Measurements from ENCODE around the gene RNASEL.

The RNASEL gene, protein sequence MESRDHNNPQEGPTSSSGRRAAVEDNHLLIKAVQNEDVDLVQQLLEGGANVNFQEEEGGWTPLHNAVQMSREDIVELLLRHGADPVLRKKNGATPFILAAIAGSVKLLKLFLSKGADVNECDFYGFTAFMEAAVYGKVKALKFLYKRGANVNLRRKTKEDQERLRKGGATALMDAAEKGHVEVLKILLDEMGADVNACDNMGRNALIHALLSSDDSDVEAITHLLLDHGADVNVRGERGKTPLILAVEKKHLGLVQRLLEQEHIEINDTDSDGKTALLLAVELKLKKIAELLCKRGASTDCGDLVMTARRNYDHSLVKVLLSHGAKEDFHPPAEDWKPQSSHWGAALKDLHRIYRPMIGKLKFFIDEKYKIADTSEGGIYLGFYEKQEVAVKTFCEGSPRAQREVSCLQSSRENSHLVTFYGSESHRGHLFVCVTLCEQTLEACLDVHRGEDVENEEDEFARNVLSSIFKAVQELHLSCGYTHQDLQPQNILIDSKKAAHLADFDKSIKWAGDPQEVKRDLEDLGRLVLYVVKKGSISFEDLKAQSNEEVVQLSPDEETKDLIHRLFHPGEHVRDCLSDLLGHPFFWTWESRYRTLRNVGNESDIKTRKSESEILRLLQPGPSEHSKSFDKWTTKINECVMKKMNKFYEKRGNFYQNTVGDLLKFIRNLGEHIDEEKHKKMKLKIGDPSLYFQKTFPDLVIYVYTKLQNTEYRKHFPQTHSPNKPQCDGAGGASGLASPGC

GRCh38 chr1:182588500-182589396, at the start of gene RNASEL:
TSS of gene RNASEL (minus strand) at chr1:182589256. CDS start at chr1:182586806, 2,450 bp downstream.
- TF ChIP-seq GATA3 (IDR thresholded peaks at IDR 0.05; ENCODE audit: low read depth, low read length) = no peak
- no peak for TF ChIP-seq GATA2 (IDR thresholded peaks at IDR 0.05; ENCODE audit: low read depth, low read length)

DNA sequence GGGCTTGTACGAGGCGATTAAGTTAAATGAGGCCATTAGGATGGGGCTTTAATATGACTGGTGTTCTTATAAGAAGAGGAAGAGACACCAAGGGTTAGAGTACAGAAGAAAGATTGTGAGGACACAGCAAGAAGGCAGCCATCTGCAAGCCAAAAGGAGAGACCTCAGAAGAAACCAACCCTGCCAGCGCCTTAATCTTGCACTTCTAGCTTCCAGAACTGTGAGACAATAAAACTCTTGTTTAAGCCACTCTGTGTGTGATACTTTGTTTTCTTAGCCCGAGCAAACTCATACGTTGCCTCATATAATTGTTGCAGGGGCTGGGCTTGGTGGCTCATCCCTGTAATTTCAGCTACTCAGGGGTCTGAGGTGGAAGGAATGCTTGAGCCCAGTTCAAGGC, 48.7 kb upstream of the RNASEL start:
- TF ChIP-seq GATA3 (IDR thresholded peaks at IDR 0.05; ENCODE audit: low read depth, low read length) = no peak
- no peak for TF ChIP-seq GATA2 (IDR thresholded peaks at IDR 0.05; ENCODE audit: low read depth, low read length)

GRCh38 chr1:182635871-182636270, 46.8 kb upstream of the RNASEL start:
- no peak for TF ChIP-seq GATA3 (IDR thresholded peaks at IDR 0.05; ENCODE audit: low read depth, low read length)
- no peak for TF ChIP-seq GATA2 (IDR thresholded peaks at IDR 0.05; ENCODE audit: low read depth, low read length)

DNA sequence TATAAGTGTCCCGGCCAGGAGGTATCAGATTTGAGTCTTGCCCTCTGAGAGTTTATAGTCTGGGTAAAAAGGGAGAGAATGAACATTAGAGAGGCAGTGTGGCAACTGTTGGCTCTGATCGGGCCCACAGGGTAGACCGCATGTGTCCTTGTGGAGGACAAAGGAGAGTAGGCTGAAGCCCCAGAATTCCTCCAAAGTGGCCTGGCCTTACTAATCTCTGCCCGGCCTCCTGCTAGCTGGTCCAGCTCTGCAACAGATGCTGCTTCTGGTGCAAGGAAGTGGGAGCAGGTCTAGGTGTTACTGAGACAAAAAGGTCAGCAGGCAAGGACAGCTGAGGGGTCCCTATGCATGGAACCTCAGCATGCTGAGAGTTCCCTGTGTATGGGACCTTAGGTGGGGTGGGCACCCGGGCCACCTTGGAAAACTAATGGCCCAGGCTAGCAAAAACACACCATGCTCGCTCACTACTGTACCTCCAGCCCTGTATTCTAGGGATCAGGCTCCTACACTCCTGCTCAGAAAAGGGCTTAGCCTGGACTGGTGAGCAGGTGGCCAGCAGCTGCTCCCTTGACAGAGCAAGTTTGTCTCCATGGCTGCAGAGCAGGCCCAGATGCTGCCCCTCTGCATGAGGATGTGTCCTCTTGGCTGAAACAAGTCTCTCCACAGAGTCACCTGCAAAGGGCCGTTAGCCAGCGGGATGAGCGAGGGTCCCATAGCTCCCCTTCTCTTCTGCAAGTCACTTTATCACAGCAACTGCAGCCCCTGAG, 45.4 kb upstream of the RNASEL start:
- TF ChIP-seq GATA2 (IDR thresholded peaks at IDR 0.05; ENCODE audit: low read depth, low read length) (no peak; the same call in 1 of the 2 replicates), GATA3 (IDR thresholded peaks at IDR 0.05; ENCODE audit: low read depth, low read length) (no peak)

DNA sequence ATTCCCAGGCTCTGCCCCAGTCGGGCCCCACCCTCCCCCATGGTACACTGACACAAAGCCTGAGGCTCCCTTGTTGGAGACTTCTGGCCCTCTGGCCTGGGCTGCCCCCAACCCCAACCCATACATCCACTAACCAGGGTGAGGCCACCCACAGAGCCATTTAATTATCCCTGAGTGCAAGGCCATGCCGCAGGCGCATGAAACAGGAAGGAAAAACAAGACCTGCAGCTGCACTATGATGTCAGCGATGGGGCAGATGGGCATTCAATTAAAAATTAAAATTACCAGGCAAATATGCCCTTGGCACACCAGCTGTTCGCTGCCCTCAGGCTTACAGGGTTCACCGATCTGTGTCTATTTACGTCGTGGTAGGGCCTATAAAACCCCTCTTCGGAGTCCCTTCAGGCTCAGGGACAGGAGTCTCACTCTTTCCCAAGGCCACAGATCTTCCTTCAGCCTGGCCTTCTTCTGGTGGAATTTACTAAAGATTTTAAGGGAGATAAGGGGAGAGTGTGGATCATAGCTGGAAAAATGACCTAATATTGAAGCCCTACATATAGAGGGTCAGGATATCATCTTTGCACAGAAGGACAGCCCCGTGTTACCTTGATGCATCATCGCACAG, 44.7 kb upstream of the RNASEL start:
- TF ChIP-seq GATA3 (IDR thresholded peaks at IDR 0.05; ENCODE audit: low read depth, low read length) = no peak
- peak; percentile 67 for TF ChIP-seq GATA2 (IDR thresholded peaks at IDR 0.05; ENCODE audit: low read depth, low read length)

GRCh38 chr1:182633031-182633430, 44.0 kb upstream of the RNASEL start:
- no peak for TF ChIP-seq GATA3 (IDR thresholded peaks at IDR 0.05; ENCODE audit: low read depth, low read length)
- no peak for TF ChIP-seq GATA2 (IDR thresholded peaks at IDR 0.05; ENCODE audit: low read depth, low read length)

GRCh38 chr1:182631954-182632353, 42.9 kb upstream of the RNASEL start:
- no peak for TF ChIP-seq GATA3 (IDR thresholded peaks at IDR 0.05; ENCODE audit: low read depth, low read length)

DNA sequence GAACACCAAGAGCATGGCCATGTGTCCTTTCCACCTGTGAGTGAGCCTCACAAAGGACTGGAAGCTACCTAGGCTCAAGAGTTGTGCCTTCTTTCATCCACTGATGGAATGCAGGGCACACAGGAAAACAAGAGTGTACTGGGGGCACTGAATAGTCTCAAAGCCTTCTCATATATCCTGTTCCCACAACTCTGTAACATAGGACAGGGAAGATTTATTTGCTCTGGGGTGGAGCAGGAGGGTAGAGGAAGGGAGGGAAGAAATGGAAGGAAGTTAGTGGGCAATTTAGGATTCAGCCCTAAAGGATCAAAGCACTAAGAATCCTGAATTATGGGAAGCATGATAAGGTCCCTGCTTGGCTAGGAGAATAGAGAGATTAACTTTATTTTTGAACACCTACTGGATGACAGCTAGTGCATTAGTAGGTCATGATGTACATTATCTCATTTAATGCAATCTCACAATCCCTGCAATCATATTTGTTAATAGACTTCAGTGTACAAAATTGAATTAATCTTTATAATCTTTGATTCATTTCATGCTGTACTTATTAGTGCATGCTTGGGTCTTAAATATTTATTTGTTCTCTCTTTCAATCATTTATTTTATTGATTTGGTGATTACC, 42.1 kb upstream of the RNASEL start:
- TF ChIP-seq GATA3 (IDR thresholded peaks at IDR 0.05; ENCODE audit: low read depth, low read length) (no peak), GATA2 (IDR thresholded peaks at IDR 0.05; ENCODE audit: low read depth, low read length) (no peak)

DNA sequence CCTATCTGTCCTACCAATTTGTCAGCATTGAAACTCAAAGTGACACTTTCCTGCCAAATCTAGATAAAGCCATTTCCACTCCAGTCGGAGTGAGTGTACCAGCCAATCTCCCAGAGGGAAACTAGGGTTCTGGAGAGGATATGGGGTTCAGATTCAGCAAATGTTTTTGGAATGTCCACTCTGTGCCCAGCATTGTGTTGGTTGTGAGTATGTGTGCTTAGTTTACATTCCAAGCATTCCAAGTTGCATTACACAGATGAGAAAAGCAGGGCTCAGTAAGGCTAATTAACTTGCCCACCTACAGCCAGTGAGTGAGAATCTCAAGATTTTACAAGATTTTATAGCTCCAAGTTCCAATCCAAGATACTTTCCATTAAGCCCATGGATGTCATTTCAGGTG, 41.5 kb upstream of the RNASEL start:
- no peak for TF ChIP-seq GATA2 (IDR thresholded peaks at IDR 0.05; ENCODE audit: low read depth, low read length)
- no peak for TF ChIP-seq GATA3 (IDR thresholded peaks at IDR 0.05; ENCODE audit: low read depth, low read length)

- TF ChIP-seq GATA2 (IDR thresholded peaks at IDR 0.05; ENCODE audit: low read depth, low read length) = no peak
- no peak for TF ChIP-seq GATA3 (IDR thresholded peaks at IDR 0.05; ENCODE audit: low read depth, low read length)
These were observed 40.5 kb upstream of the RNASEL start for GRCh38 chr1:182629499-182630096.

- no peak for TF ChIP-seq GATA2 (IDR thresholded peaks at IDR 0.05; ENCODE audit: low read depth, low read length)
- TF ChIP-seq GATA3 (IDR thresholded peaks at IDR 0.05; ENCODE audit: low read depth, low read length) = no peak
These were observed 40.0 kb upstream of the RNASEL start for GRCh38 chr1:182629080-182629479.

DNA sequence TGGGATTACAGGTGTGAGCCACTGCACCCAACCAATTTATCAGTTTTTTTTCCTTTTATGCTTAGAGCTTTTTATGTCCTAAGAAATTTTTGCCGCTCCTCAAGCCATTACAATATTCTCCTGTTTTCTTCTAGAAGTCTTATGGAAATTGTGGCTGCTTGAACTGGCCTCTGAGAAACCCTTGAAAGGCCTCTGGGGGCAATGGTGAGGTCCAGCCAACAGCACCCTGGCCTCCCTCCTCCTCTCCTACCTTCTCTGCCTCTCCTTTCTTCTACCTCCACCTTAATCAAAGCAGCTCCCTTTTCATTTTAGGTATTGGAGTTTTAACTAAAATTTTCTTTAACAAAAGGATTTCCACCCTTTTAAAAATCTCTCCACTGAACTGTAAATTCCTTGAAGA, 39.6 kb upstream of the RNASEL start:
- TF ChIP-seq GATA3 (IDR thresholded peaks at IDR 0.05; ENCODE audit: low read depth, low read length) (no peak), GATA2 (IDR thresholded peaks at IDR 0.05; ENCODE audit: low read depth, low read length) (no peak)

Measured in SH-SY5Y (cell line).